22Rv1 (cell line): ENCODE measurements around the gene WBP2NL.
A peak's percentile ranks its signal among the peaks of the same experiment; 100 is the strongest.

ENCODE experiments used
- H3K27ac ChIP-seq: fragments of 450-650 bp; 2 replicates; pipeline ENCODE4 v1.5.1; 2017
- CTCF ChIP-seq: fragments of 450-650 bp; IDR thresholded peaks from 2 replicates; pipeline ENCODE4 v1.5.1; 2017; ENCODE audit warnings: mild to moderate bottlenecking
- ZFX ChIP-seq: fragments of 450-650 bp; IDR thresholded peaks from 2 replicates; pipeline ENCODE4 v1.6.1; 2017; ENCODE audit warnings: antibody characterized with exemption, borderline replicate concordance

Gene WBP2NL

GRCh38 chr22:42069801-42070516, 71.4 kb downstream of the WBP2NL start:
- no peak for TF ChIP-seq ZFX
- TF ChIP-seq CTCF: no peak
- H3K27ac ChIP-seq: peak overlapping the region; percentile 76

GRCh38 chr22:42070517-42071422, 72.2 kb downstream of the WBP2NL start, which contains the start of gene NAGA:
Gene NAGA, minus strand, starts transcription at chr22:42070812. Its CDS starts 515 bp downstream, at chr22:42070297.
- H3K27ac ChIP-seq: peak within 1 kb of the TSS; percentile 76
- TF ChIP-seq ZFX: no peak
- no peak for TF ChIP-seq CTCF

- H3K27ac ChIP-seq: peak overlapping the region; percentile 76
Measured at GRCh38 chr22:42071508-42071907, 72.9 kb downstream of the WBP2NL start.

- H3K27ac ChIP-seq: no peak overlapping the region
- TF ChIP-seq ZFX: no peak
- TF ChIP-seq CTCF: no peak
Measured at GRCh38 chr22:42072606-42073330, 74.2 kb downstream of the WBP2NL start.

GRCh38 chr22:42073621-42074041, 75.0 kb downstream of the WBP2NL start:
- TF ChIP-seq CTCF (no peak), ZFX (no peak)

GRCh38 chr22:42074132-42074811, 75.7 kb downstream of the WBP2NL start, which contains the start of gene PHETA2:
Gene PHETA2, plus strand, starts transcription at chr22:42074248. Its CDS starts 3,046 bp downstream, at chr22:42077294.
- peak within 1 kb of the TSS; percentile 62 for H3K27ac ChIP-seq
- TF ChIP-seq CTCF (peak; percentile 45), ZFX (no peak)

More at GRCh38 chr22:42073621-42074041, 75.0 kb downstream of the WBP2NL start:
- H3K27ac ChIP-seq: peak overlapping the region; percentile 62
